Measurements from ENCODE around the gene SMC3. TPM values are rescaled to one million over a fixed set of nuclear protein-coding genes. Genes with fewer than 3 reads are reported as not detected.
A peak's percentile ranks its signal among the peaks of the same experiment; 100 is the strongest.

SMC3 gene
- total and polyA plus RNA-seq, 2 of the 13 experiments (the other 11 are each of a cell fraction or from before 2014, with no cell fraction given) = 11.7 to 48.0 TPM

GRCh38 chr10:110567201-110568054, at the start of gene SMC3 (continued):
- TF ChIP-seq, protein P1, sequence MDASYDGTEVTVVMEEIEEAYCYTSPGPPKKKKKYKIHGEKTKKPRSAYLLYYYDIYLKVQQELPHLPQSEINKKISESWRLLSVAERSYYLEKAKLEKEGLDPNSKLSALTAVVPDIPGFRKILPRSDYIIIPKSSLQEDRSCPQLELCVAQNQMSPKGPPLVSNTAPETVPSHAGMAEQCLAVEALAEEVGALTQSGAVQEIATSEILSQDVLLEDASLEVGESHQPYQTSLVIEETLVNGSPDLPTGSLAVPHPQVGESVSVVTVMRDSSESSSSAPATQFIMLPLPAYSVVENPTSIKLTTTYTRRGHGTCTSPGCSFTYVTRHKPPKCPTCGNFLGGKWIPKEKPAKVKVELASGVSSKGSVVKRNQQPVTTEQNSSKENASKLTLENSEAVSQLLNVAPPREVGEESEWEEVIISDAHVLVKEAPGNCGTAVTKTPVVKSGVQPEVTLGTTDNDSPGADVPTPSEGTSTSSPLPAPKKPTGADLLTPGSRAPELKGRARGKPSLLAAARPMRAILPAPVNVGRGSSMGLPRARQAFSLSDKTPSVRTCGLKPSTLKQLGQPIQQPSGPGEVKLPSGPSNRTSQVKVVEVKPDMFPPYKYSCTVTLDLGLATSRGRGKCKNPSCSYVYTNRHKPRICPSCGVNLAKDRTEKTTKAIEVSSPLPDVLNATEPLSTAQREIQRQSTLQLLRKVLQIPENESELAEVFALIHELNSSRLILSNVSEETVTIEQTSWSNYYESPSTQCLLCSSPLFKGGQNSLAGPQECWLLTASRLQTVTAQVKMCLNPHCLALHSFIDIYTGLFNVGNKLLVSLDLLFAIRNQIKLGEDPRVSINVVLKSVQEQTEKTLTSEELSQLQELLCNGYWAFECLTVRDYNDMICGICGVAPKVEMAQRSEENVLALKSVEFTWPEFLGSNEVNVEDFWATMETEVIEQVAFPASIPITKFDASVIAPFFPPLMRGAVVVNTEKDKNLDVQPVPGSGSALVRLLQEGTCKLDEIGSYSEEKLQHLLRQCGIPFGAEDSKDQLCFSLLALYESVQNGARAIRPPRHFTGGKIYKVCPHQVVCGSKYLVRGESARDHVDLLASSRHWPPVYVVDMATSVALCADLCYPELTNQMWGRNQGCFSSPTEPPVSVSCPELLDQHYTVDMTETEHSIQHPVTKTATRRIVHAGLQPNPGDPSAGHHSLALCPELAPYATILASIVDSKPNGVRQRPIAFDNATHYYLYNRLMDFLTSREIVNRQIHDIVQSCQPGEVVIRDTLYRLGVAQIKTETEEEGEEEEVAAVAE (CRISPR knock-in tag; IDR thresholded peaks at IDR 0.05; ENCODE audit: borderline replicate concordance) = no peak
- TF ChIP-seq ZBTB3 (CRISPR knock-in tag; IDR thresholded peaks at IDR 0.05; ENCODE audit: borderline replicate concordance, low read depth) (no peak), RAD21 (CRISPR knock-in tag; IDR thresholded peaks at IDR 0.05) (no peak), NFIC (IDR thresholded peaks at IDR 0.05; ENCODE audit: low read length) (peak; percentile 75; the same call in 1 of the 2 replicates), CENPX (CRISPR knock-in tag; IDR thresholded peaks at IDR 0.05) (no peak), ZBTB21 (CRISPR knock-in tag; IDR thresholded peaks at IDR 0.05) (no peak), XRCC5 (optimal IDR thresholded peaks at IDR 0.05; ENCODE audit: low read length) (peak; percentile 76), ZBTB38 (CRISPR knock-in tag; IDR thresholded peaks at IDR 0.05) (no peak; the same call in 1 of the 2 replicates), PITX1 (CRISPR knock-in tag; IDR thresholded peaks at IDR 0.05) (peak; percentile 75), NCOR1 (IDR thresholded peaks at IDR 0.05; ENCODE audit: borderline replicate concordance, low read length) (no peak; the same call in 1 of the 2 replicates), GMEB2 (CRISPR knock-in tag; IDR thresholded peaks at IDR 0.05; ENCODE audit: low read depth) (no peak), ZBTB4 (CRISPR knock-in tag; IDR thresholded peaks at IDR 0.05; ENCODE audit: borderline replicate concordance) (no peak), ISL2 (CRISPR knock-in tag; IDR thresholded peaks at IDR 0.05) (peak; percentile 47; the same call in 1 of the 2 replicates), PATZ1 (CRISPR knock-in tag; IDR thresholded peaks at IDR 0.05) (peak; percentile 35)
- TF ChIP-seq, protein P2, sequence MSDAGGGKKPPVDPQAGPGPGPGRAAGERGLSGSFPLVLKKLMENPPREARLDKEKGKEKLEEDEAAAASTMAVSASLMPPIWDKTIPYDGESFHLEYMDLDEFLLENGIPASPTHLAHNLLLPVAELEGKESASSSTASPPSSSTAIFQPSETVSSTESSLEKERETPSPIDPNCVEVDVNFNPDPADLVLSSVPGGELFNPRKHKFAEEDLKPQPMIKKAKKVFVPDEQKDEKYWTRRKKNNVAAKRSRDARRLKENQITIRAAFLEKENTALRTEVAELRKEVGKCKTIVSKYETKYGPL (CRISPR knock-in tag; IDR thresholded peaks at IDR 0.05) = peak; percentile 59; the same call in 1 of the 2 replicates
